ENCODE data around the gene SLC1A1. TPM values are rescaled to one million over a fixed set of nuclear protein-coding genes. Genes with fewer than 3 reads are reported as not detected.

The SLC1A1 gene
- total RNA-seq, 1 donor from 2014 or later, result not detected

- Mint-ChIP-seq H3K27ac (no peak overlapping the region), H3K4me3 (no peak overlapping the region), H3K27me3 (peaks cover 2% of the 10 kb centered on the region), H3K4me1 (peaks cover 13% of the 10 kb centered on the region), H3K9me3 (no peaks in the 10 kb centered on the region), H3K36me3 (ENCODE audit: low read depth) (no peaks in the 10 kb centered on the region)
- intact Hi-C loops (cut with micrococcal nuclease), result no loop called here
- peak; percentile 45 for DNase-seq
These were observed 124.4 kb downstream of the SLC1A1 start for GRCh38 chr9:4614627-4615026.

- peaks cover 19% of the 10 kb centered on the region for H3K4me1 Mint-ChIP-seq
- H3K27ac Mint-ChIP-seq, result peak overlapping the region; percentile 34
These were observed 125.0 kb downstream of the SLC1A1 start for GRCh38 chr9:4615251-4615650.

GRCh38 chr9:4615778-4616177, 125.5 kb downstream of the SLC1A1 start:
- peaks cover 2% of the 10 kb centered on the region for H3K27me3 Mint-ChIP-seq
- H3K9me3 Mint-ChIP-seq, result no peaks in the 10 kb centered on the region
- peak; percentile 59 for DNase-seq
- H3K4me3 Mint-ChIP-seq, result no peak overlapping the region
- peaks cover 24% of the 10 kb centered on the region for H3K4me1 Mint-ChIP-seq
- intact Hi-C loops (cut with micrococcal nuclease), result no loop called here
- peak overlapping the region; percentile 34 for H3K27ac Mint-ChIP-seq
- no peaks in the 10 kb centered on the region for H3K36me3 Mint-ChIP-seq (ENCODE audit: low read depth)

More at GRCh38 chr9:4615251-4615650, 125.0 kb downstream of the SLC1A1 start:
- DNase-seq, result peak; percentile 46
- H3K9me3 Mint-ChIP-seq, result no peaks in the 10 kb centered on the region
- no peaks in the 10 kb centered on the region for H3K36me3 Mint-ChIP-seq (ENCODE audit: low read depth)
- no peak overlapping the region for H3K4me3 Mint-ChIP-seq
- intact Hi-C loops (cut with micrococcal nuclease), result no loop called here
- H3K27me3 Mint-ChIP-seq, result peaks cover 2% of the 10 kb centered on the region

GRCh38 chr9:4617752-4618151, 127.5 kb downstream of the SLC1A1 start:
- H3K27ac Mint-ChIP-seq, result no peak overlapping the region

GRCh38 chr9:4618700-4619099, 128.4 kb downstream of the SLC1A1 start:
- Mint-ChIP-seq H3K4me3 (no peak overlapping the region), H3K4me1 (peaks cover 25% of the 10 kb centered on the region), H3K27ac (no peak overlapping the region), H3K36me3 (ENCODE audit: low read depth) (no peaks in the 10 kb centered on the region), H3K27me3 (peaks cover 2% of the 10 kb centered on the region), H3K9me3 (no peaks in the 10 kb centered on the region)
- DNase-seq, result no peak
- intact Hi-C loops (cut with micrococcal nuclease), result no loop called here

More at GRCh38 chr9:4617752-4618151, 127.5 kb downstream of the SLC1A1 start:
- peaks cover 2% of the 10 kb centered on the region for H3K27me3 Mint-ChIP-seq
- intact Hi-C loops (cut with micrococcal nuclease), result no loop called here
- H3K36me3 Mint-ChIP-seq (ENCODE audit: low read depth), result no peaks in the 10 kb centered on the region
- no peaks in the 10 kb centered on the region for H3K9me3 Mint-ChIP-seq
- peak; percentile 51 for DNase-seq
- H3K4me3 Mint-ChIP-seq, result no peak overlapping the region
- H3K4me1 Mint-ChIP-seq, result peaks cover 25% of the 10 kb centered on the region

GRCh38 chr9:4620057-4620765, 129.9 kb downstream of the SLC1A1 start:
- DNase-seq, result peak; percentile 65
- intact Hi-C loops (cut with micrococcal nuclease), result no loop called here
- Mint-ChIP-seq H3K9me3 (no peaks in the 10 kb centered on the region), H3K4me3 (no peak overlapping the region), H3K36me3 (ENCODE audit: low read depth) (no peaks in the 10 kb centered on the region), H3K27me3 (peaks cover 2% of the 10 kb centered on the region), H3K4me1 (peaks cover 21% of the 10 kb centered on the region), H3K27ac (no peak overlapping the region)

- intact Hi-C loops (cut with micrococcal nuclease), result no loop called here
- Mint-ChIP-seq H3K36me3 (ENCODE audit: low read depth) (no peaks in the 10 kb centered on the region), H3K9me3 (no peaks in the 10 kb centered on the region), H3K27me3 (peaks cover 2% of the 10 kb centered on the region), H3K4me1 (peaks cover 17% of the 10 kb centered on the region), H3K4me3 (no peak overlapping the region), H3K27ac (no peak overlapping the region)
- DNase-seq, result peak; percentile 45
These were observed 130.8 kb downstream of the SLC1A1 start for GRCh38 chr9:4620881-4621555.

GRCh38 chr9:4622016-4622415, 131.7 kb downstream of the SLC1A1 start:
- Mint-ChIP-seq H3K27ac (no peak overlapping the region), H3K27me3 (peaks cover 7% of the 10 kb centered on the region), H3K4me1 (peaks cover 17% of the 10 kb centered on the region), H3K4me3 (no peak overlapping the region), H3K36me3 (ENCODE audit: low read depth) (no peaks in the 10 kb centered on the region), H3K9me3 (no peaks in the 10 kb centered on the region)
- intact Hi-C loops (cut with micrococcal nuclease), result no loop called here
- DNase-seq, result no peak

- no peaks in the 10 kb centered on the region for H3K9me3 Mint-ChIP-seq
- H3K36me3 Mint-ChIP-seq (ENCODE audit: low read depth), result no peaks in the 10 kb centered on the region
- no peak overlapping the region for H3K4me3 Mint-ChIP-seq
- no peak for DNase-seq
- H3K27ac Mint-ChIP-seq, result no peak overlapping the region
- intact Hi-C loops (cut with micrococcal nuclease), result no loop called here
- H3K27me3 Mint-ChIP-seq, result peaks cover 17% of the 10 kb centered on the region
- H3K4me1 Mint-ChIP-seq, result no peaks in the 10 kb centered on the region
These were observed 140.6 kb downstream of the SLC1A1 start for GRCh38 chr9:4630836-4631235.

Other genes with a start within 250 kb of the SLC1A1 start
- gene GLIS3, start 190.4 kb upstream of the SLC1A1 start, total RNA-seq, result 1.3 and 1.8 TPM in 2 replicates
- gene PLPP6, start 171.8 kb downstream of the SLC1A1 start, total RNA-seq, result 5.5 and 6.0 TPM in 2 replicates
- not detected in 2 replicates for gene SPATA6L, start 176.0 kb downstream of the SLC1A1 start, total RNA-seq
- gene CDC37L1, start 189.1 kb downstream of the SLC1A1 start, total RNA-seq, result 11.3 and 12.1 TPM in 2 replicates